ENCODE results near the gene ZC3H10. TPM values are rescaled to one million over a fixed set of nuclear protein-coding genes. Genes with fewer than 3 reads are reported as not detected.
A peak's percentile ranks its signal among the peaks of the same experiment; 100 is the strongest.

Gene ZC3H10
- total RNA-seq, 5 donors from 2014 or later (not counting 1 experiment from before 2014, with no cell fraction given): 8.4 to 15.1 (median 11.4) TPM

DNA sequence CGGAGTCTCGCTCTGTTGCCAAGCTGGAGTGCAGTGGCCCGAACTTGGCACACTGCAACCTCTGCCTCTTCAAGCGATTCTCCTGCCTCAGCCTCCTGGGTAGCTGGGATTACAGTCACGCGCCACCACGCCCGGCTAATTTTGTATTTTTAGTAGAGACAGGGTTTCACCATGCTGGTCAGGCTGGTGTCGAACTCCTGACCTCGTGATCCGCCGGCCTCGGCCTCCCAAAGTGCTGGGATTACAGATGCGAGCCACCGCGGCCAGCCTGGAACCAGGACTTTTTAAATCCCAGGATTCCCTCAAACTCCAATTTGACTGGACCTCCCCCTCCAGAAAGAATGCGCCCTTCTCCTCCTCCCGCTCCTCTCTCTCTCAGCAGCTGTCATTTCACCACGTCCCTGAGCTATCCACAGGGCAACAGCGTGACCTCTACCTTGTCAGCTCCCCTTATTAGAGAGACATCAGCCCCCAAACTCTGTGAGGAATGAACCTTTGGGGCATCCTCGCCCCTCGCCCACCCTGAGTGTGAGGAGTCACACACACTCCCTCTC, 12.0 kb downstream of the ZC3H10 start:
- 71% methylated on average over 7 of the region's 22 CpGs for WGBS (ENCODE audit: insufficient coverage)
- peak overlapping the region; percentile 67 for H3K27ac ChIP-seq (ENCODE audit: low read length)
- ChIA-PET CTCF (interaction anchor here in 1 of 2 donors (2.7 to 5.8 kb wide), 2 partner anchors 12 to 21 kb away, joined by 8 to 65 read pairs; partner anchors contain the start of genes MYL6B, RPL41 and ZC3H10), POLR2A (interaction anchor here in 1 of 2 donors (0.8 kb wide), 1 partner anchor 312 kb away, joined by 3 read pairs; the partner anchor contains the start of gene ORMDL2)
- Mint-ChIP-seq H3K27me3 (no peaks in the 10 kb centered on the region), H3K36me3 (peaks cover 44% of the 10 kb centered on the region), H3K4me3 (peak overlapping the region; percentile 97 to 99 (median 98)), H3K4me1 (peaks cover 60 to 72% (median 70%) of the 10 kb centered on the region in 3 donors), H3K27ac (peak overlapping the region; percentile 97), H3K9me3 (no peaks in the 10 kb centered on the region)
- H3K27me3 ChIP-seq (replicated peaks in 1 of 2; ENCODE audit: control insufficient read depth in 2 of 2, extremely low read depth in 1 of 2, insufficient read depth in 2 of 2, low read length in 1 of 2): no peaks in the 10 kb centered on the region
- peaks cover 15 to 49% of the 10 kb centered on the region in 2 donors for H3K36me3 ChIP-seq (ENCODE audit: control insufficient read depth in 2 of 2, extremely low read depth in 1 of 2, insufficient read depth in 1 of 2, low read length in 1 of 2)
- no peak for DNase-seq
- peak overlapping the region; percentile 86 to 95 for H3K4me3 ChIP-seq (ENCODE audit: control insufficient read depth in 1 of 2, extremely low read depth in 1 of 2, low read length in 1 of 2)
- H3K9me3 ChIP-seq: no peaks in the 10 kb centered on the region
- peaks cover 36 to 70% of the 10 kb centered on the region in 2 experiments for H3K4me1 ChIP-seq (ENCODE audit: control insufficient read depth in 1 of 2, extremely low read depth in 1 of 2, insufficient read depth in 2 of 2, low read length in 2 of 2)
- no peak for ATAC-seq (replicated peaks in 1 of 4)

DNA sequence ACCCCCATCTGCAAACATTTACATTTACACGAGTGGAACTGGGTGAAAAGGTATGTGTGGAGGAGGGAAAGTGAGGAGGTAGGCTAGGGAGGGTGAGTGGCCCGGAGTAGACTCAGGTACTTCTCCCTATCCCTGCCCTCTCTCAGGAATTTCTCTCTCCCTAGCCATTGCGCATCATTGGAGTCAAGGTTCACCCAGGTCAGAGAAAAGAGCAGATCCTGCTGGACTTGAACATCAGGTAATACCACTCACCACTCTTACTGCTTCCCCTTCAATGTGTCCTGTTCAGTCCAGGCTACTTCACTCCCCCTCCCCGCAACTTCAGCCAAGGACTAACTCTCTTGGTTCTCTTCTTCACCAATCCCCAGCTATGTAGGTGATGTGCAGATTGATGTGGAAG, 12.8 kb downstream of the ZC3H10 start:
- ChIA-PET POLR2A (interaction anchor here in 1 of 2 donors (0.7 kb wide), 1 partner anchor 91 kb away, joined by 3 read pairs; no protein-coding TSS in a partner anchor), CTCF (interaction anchor here (1.1 to 2.7 kb wide), 2 partner anchors 21 to 127 kb away, joined by 3 to 8 read pairs; partner anchors contain the start of genes ANKRD52 (in 1 of the 2) and MYL6B (in 1 of the 2))
- Histone ChIP-seq H3K36me3 (ENCODE audit: control insufficient read depth in 2 of 2, extremely low read depth in 1 of 2, insufficient read depth in 1 of 2, low read length in 1 of 2) (peaks cover 15 to 55% of the 10 kb centered on the region in 2 donors), H3K4me1 (ENCODE audit: control insufficient read depth in 1 of 2, extremely low read depth in 1 of 2, insufficient read depth in 2 of 2, low read length in 2 of 2) (peaks cover 33 to 62% of the 10 kb centered on the region in 2 experiments), H3K27ac (ENCODE audit: low read length) (peak overlapping the region; percentile 67), H3K27me3 (replicated peaks in 1 of 2; ENCODE audit: control insufficient read depth in 2 of 2, extremely low read depth in 1 of 2, insufficient read depth in 2 of 2, low read length in 1 of 2) (no peaks in the 10 kb centered on the region), H3K9me3 (no peaks in the 10 kb centered on the region), H3K4me3 (ENCODE audit: control insufficient read depth in 1 of 2, extremely low read depth in 1 of 2, low read length in 1 of 2) (peak overlapping the region in 1 of 2 donors; percentile 95)
- Mint-ChIP-seq H3K27ac (peak overlapping the region; percentile 97), H3K9me3 (no peaks in the 10 kb centered on the region), H3K4me3 (peak overlapping the region; percentile 97 to 99 (median 98)), H3K27me3 (no peaks in the 10 kb centered on the region), H3K36me3 (peaks cover 45% of the 10 kb centered on the region), H3K4me1 (peaks cover 57 to 73% (median 69%) of the 10 kb centered on the region in 3 donors)
- ATAC-seq (replicated peaks in 1 of 4) (no peak), DNase-seq (no peak)
- 93% methylated on average over 1 of the region's 4 CpGs for WGBS (ENCODE audit: insufficient coverage)

DNA sequence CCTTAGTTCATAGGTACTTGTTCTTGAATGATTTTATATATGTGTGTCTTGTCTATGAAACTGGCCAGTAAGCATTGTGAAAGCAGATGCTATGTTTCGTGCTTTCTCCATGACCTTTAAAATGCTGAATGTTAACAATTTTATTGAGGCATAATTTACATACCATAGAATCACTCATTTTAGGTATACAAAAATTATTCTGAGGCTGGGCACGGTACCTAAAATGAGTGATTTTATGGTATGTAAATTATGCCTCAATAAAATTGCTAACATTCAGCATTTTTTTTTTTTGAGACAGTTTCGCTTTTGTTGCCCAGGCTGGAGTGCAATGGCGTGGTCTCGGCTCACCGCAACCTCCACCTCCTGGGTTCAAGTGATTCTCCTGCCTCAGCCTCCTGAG, 16.8 kb downstream of the ZC3H10 start:
- H3K27me3 ChIP-seq (replicated peaks in 1 of 2; ENCODE audit: control insufficient read depth in 2 of 2, extremely low read depth in 1 of 2, insufficient read depth in 2 of 2, low read length in 1 of 2): no peaks in the 10 kb centered on the region
- WGBS (ENCODE audit: insufficient coverage): 90% methylated on average over 2 of the region's 6 CpGs
- Mint-ChIP-seq H3K27me3 (no peaks in the 10 kb centered on the region), H3K36me3 (peaks cover 74% of the 10 kb centered on the region), H3K4me1 (peaks cover 65 to 78% (median 78%) of the 10 kb centered on the region in 3 donors), H3K4me3 (no peak overlapping the region), H3K27ac (no peak overlapping the region), H3K9me3 (no peaks in the 10 kb centered on the region)
- no peak for ATAC-seq (replicated peaks in 1 of 4)
- no peak for DNase-seq
- CTCF ChIA-PET: no interaction called here
- H3K4me1 ChIP-seq (ENCODE audit: control insufficient read depth in 1 of 2, extremely low read depth in 1 of 2, insufficient read depth in 2 of 2, low read length in 2 of 2): peaks cover 43 to 75% of the 10 kb centered on the region in 2 experiments
- peaks cover 17 to 94% of the 10 kb centered on the region in 2 donors for H3K36me3 ChIP-seq (ENCODE audit: control insufficient read depth in 2 of 2, extremely low read depth in 1 of 2, insufficient read depth in 1 of 2, low read length in 1 of 2)
- H3K9me3 ChIP-seq: no peaks in the 10 kb centered on the region
- POLR2A ChIA-PET: interaction anchor here in 1 of 2 donors (0.6 to 0.7 kb wide), 2 partner anchors 32 to 406 kb away, joined by 3 to 7 read pairs; no protein-coding TSS in a partner anchor
- H3K4me3 ChIP-seq (ENCODE audit: control insufficient read depth in 1 of 2, extremely low read depth in 1 of 2, low read length in 1 of 2): no peak overlapping the region
- no peak overlapping the region for H3K27ac ChIP-seq (ENCODE audit: low read length)

- Histone ChIP-seq H3K4me1 (ENCODE audit: control insufficient read depth in 1 of 2, extremely low read depth in 1 of 2, insufficient read depth in 2 of 2, low read length in 2 of 2) (peaks cover 33 to 66% of the 10 kb centered on the region in 2 experiments), H3K27ac (ENCODE audit: low read length) (peak overlapping the region; percentile 5), H3K4me3 (ENCODE audit: control insufficient read depth in 1 of 2, extremely low read depth in 1 of 2, low read length in 1 of 2) (peak overlapping the region in 1 of 2 donors; percentile 10), H3K36me3 (ENCODE audit: control insufficient read depth in 2 of 2, extremely low read depth in 1 of 2, insufficient read depth in 1 of 2, low read length in 1 of 2) (peaks cover 9 to 93% of the 10 kb centered on the region in 2 donors), H3K27me3 (replicated peaks in 1 of 2; ENCODE audit: control insufficient read depth in 2 of 2, extremely low read depth in 1 of 2, insufficient read depth in 2 of 2, low read length in 1 of 2) (no peaks in the 10 kb centered on the region), H3K9me3 (no peaks in the 10 kb centered on the region)
- H3K27ac Mint-ChIP-seq: peak overlapping the region; percentile 90 to 92
- WGBS (ENCODE audit: insufficient coverage): 0% methylated on average over 1 of the region's 14 CpGs
- DNase-seq (peak in 1 of 35 experiments; percentile 23), ATAC-seq (replicated peaks in 1 of 4) (peak; percentile 44 to 55 (median 48))
- no peaks in the 10 kb centered on the region for H3K9me3 Mint-ChIP-seq
- CTCF ChIA-PET: interaction anchor here (0.8 to 4.2 kb wide), 4 partner anchors 11 to 84 kb away, joined by 3 to 16 read pairs (median 4); partner anchors contain the start of genes ESYT1 (in 1 of the 2) and RNF41 (in 1 of the 2)
- H3K27me3 Mint-ChIP-seq: no peaks in the 10 kb centered on the region
- H3K36me3 Mint-ChIP-seq: peaks cover 69% of the 10 kb centered on the region
- POLR2A ChIA-PET: interaction anchor here (0.5 to 0.7 kb wide), 3 partner anchors 20 to 1617 kb away, joined by 4 to 5 read pairs (median 5); partner anchors contain the start of gene ZC3H10 (in 1 of the 2)
- H3K4me3 Mint-ChIP-seq: peak overlapping the region in 1 of 3 donors; percentile 64
- peaks cover 60 to 76% (median 73%) of the 10 kb centered on the region in 3 donors for H3K4me1 Mint-ChIP-seq
These were observed 19.9 kb downstream of the ZC3H10 start for GRCh38 chr12:56137853-56138571.

GRCh38 chr12:56141946-56142784, 24.1 kb downstream of the ZC3H10 start:
- Mint-ChIP-seq H3K4me1 (peaks cover 57 to 65% (median 62%) of the 10 kb centered on the region in 3 donors), H3K4me3 (no peak overlapping the region), H3K27ac (peak overlapping the region; percentile 83 to 85), H3K36me3 (peaks cover 63% of the 10 kb centered on the region), H3K9me3 (no peaks in the 10 kb centered on the region), H3K27me3 (no peaks in the 10 kb centered on the region)
- CTCF ChIA-PET: interaction anchor here in 1 of 2 donors (0.6 to 1.2 kb wide), 2 partner anchors 9 to 114 kb away, joined by 3 read pairs; no protein-coding TSS in a partner anchor
- H3K27ac ChIP-seq (ENCODE audit: low read length): peak overlapping the region; percentile 15
- H3K4me3 ChIP-seq (ENCODE audit: control insufficient read depth in 1 of 2, extremely low read depth in 1 of 2, low read length in 1 of 2): no peak overlapping the region
- 96% methylated on average over 8 of the region's 19 CpGs for WGBS (ENCODE audit: insufficient coverage)
- ATAC-seq (replicated peaks in 1 of 4) (no peak), DNase-seq (no peak)
- H3K4me1 ChIP-seq (ENCODE audit: control insufficient read depth in 1 of 2, extremely low read depth in 1 of 2, insufficient read depth in 2 of 2, low read length in 2 of 2): peaks cover 27 to 51% of the 10 kb centered on the region in 2 experiments
- no peaks in the 10 kb centered on the region for H3K27me3 ChIP-seq (replicated peaks in 1 of 2; ENCODE audit: control insufficient read depth in 2 of 2, extremely low read depth in 1 of 2, insufficient read depth in 2 of 2, low read length in 1 of 2)
- POLR2A ChIA-PET: interaction anchor here in 1 of 2 donors (0.6 kb wide), 2 partner anchors 319 to 336 kb away, joined by 3 read pairs; no protein-coding TSS in a partner anchor
- peaks cover 15 to 80% of the 10 kb centered on the region in 2 donors for H3K36me3 ChIP-seq (ENCODE audit: control insufficient read depth in 2 of 2, extremely low read depth in 1 of 2, insufficient read depth in 1 of 2, low read length in 1 of 2)
- no peaks in the 10 kb centered on the region for H3K9me3 ChIP-seq

Measured in T-cell (primary cell).